ENCODE results near the gene ADGRG6. TPM values are rescaled to one million over a fixed set of nuclear protein-coding genes. Genes with fewer than 3 reads are reported as not detected.

Gene ADGRG6
- total and polyA plus RNA-seq, 2 donors from 2014 or later: 2.6 to 32.8 TPM

DNA sequence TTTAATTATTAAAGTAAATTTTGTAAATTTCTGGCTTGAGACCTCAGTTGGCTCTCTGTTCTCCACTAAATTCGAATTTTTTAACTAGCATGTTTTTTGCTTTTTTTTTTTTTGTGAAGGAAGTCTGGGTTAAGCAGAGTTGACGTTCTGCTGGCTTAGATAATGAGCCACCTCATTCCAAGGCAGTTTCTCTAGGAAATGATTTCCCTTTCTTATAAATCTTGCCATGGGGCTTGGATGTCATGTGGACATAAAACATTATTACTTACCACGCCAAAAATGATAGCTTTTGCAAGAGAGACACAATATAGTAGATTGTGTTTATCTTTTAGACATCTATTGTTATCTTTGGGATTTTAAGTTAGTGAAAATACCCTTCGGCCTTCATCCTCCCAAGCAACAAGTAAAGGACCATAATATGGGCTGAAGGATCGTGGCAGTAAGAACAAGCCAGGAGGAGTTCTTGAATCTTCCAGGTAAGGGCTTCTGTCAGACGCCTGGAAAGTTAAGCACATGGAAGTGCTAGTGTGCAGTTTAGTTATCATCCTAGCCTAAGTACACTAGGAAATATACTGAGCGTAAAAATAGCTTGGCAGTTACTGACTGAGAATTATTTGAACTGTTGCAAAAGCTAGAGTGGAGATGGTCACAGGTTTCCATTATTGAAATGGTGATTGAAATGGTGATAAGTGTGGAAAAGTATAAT, 30.7 kb downstream of the ADGRG6 start:
- TF ChIP-seq, protein P1, sequence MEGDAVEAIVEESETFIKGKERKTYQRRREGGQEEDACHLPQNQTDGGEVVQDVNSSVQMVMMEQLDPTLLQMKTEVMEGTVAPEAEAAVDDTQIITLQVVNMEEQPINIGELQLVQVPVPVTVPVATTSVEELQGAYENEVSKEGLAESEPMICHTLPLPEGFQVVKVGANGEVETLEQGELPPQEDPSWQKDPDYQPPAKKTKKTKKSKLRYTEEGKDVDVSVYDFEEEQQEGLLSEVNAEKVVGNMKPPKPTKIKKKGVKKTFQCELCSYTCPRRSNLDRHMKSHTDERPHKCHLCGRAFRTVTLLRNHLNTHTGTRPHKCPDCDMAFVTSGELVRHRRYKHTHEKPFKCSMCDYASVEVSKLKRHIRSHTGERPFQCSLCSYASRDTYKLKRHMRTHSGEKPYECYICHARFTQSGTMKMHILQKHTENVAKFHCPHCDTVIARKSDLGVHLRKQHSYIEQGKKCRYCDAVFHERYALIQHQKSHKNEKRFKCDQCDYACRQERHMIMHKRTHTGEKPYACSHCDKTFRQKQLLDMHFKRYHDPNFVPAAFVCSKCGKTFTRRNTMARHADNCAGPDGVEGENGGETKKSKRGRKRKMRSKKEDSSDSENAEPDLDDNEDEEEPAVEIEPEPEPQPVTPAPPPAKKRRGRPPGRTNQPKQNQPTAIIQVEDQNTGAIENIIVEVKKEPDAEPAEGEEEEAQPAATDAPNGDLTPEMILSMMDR (IDR thresholded peaks at IDR 0.05; ENCODE audit: borderline replicate concordance, extremely low read depth, insufficient read depth): no peak
- no peaks in the 10 kb centered on the region for H3K9me3 ChIP-seq (ENCODE audit: control insufficient read depth in 2 of 3, insufficient read depth in 1 of 3, low read length in 3 of 3)
- no peak overlapping the region for H3K27ac ChIP-seq (ENCODE audit: low read depth in 2 of 2, low read length in 2 of 2)
- DNase-seq: no peak
- H3K27me3 ChIP-seq (ENCODE audit: control insufficient read depth, insufficient read depth, low read length): no peaks in the 10 kb centered on the region
- intact Hi-C loops (cut with DNase I): no loop called here
- no peak overlapping the region for H3K9ac ChIP-seq (ENCODE audit: low read length in 3 of 3)
- FAIRE-seq: no peak
- H3K4me1 ChIP-seq (ENCODE audit: control insufficient read depth in 2 of 3, insufficient read depth in 2 of 3, low read depth in 1 of 3, low read length in 3 of 3): no peaks in the 10 kb centered on the region
- no peak overlapping the region for H3K4me3 ChIP-seq (ENCODE audit: low read length in 3 of 3)
- no peaks in the 10 kb centered on the region for H3K36me3 ChIP-seq (ENCODE audit: control insufficient read depth in 2 of 3, insufficient read depth in 3 of 3, low read length in 3 of 3)

DNA sequence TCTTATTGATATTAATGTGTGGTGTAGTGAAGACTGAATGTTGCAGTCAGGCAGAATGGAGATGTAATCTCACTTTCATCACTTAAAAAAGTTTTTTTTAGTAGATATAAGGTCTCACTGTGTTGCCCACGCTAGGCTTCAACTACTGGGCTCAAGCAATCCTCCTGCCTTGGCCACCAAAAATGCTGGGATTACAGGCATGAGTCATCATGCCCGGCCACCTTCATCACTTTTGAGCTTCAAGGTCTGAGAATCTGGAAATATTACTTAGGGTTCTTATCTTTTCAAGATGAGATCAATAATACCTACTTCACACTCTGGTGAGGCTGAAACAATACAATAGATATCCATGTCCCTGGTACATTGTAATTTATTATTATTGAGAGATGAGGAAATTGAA, 31.6 kb downstream of the ADGRG6 start:
- TF ChIP-seq, protein P1 (IDR thresholded peaks at IDR 0.05; ENCODE audit: borderline replicate concordance, extremely low read depth, insufficient read depth): no peak
- H3K27me3 ChIP-seq (ENCODE audit: control insufficient read depth, insufficient read depth, low read length): no peaks in the 10 kb centered on the region
- FAIRE-seq: no peak

GRCh38 chr6:142334294-142334693, 32.5 kb downstream of the ADGRG6 start:
- H3K4me1 ChIP-seq (ENCODE audit: control insufficient read depth in 2 of 3, insufficient read depth in 2 of 3, low read depth in 1 of 3, low read length in 3 of 3): no peaks in the 10 kb centered on the region
- FAIRE-seq (no peak), DNase-seq (no peak)
- intact Hi-C loops (cut with DNase I): no loop called here
- H3K4me3 ChIP-seq (ENCODE audit: low read length in 3 of 3): no peak overlapping the region
- H3K27me3 ChIP-seq (ENCODE audit: control insufficient read depth, insufficient read depth, low read length): no peaks in the 10 kb centered on the region
- H3K9me3 ChIP-seq (ENCODE audit: control insufficient read depth in 2 of 3, insufficient read depth in 1 of 3, low read length in 3 of 3): no peaks in the 10 kb centered on the region
- H3K9ac ChIP-seq (ENCODE audit: low read length in 3 of 3): no peak overlapping the region
- no peaks in the 10 kb centered on the region for H3K36me3 ChIP-seq (ENCODE audit: control insufficient read depth in 2 of 3, insufficient read depth in 3 of 3, low read length in 3 of 3)
- TF ChIP-seq, protein P1 (IDR thresholded peaks at IDR 0.05; ENCODE audit: borderline replicate concordance, extremely low read depth, insufficient read depth): no peak
- H3K27ac ChIP-seq (ENCODE audit: low read depth in 2 of 2, low read length in 2 of 2): no peak overlapping the region

More for the DNA sequence above, 31.6 kb downstream of the ADGRG6 start:
- H3K9ac ChIP-seq (ENCODE audit: low read length in 3 of 3): no peak overlapping the region
- intact Hi-C loops (cut with DNase I): no loop called here
- H3K27ac ChIP-seq (ENCODE audit: low read depth in 2 of 2, low read length in 2 of 2): no peak overlapping the region
- DNase-seq: no peak
- H3K9me3 ChIP-seq (ENCODE audit: control insufficient read depth in 2 of 3, insufficient read depth in 1 of 3, low read length in 3 of 3): no peaks in the 10 kb centered on the region
- H3K4me1 ChIP-seq (ENCODE audit: control insufficient read depth in 2 of 3, insufficient read depth in 2 of 3, low read depth in 1 of 3, low read length in 3 of 3): no peaks in the 10 kb centered on the region
- no peaks in the 10 kb centered on the region for H3K36me3 ChIP-seq (ENCODE audit: control insufficient read depth in 2 of 3, insufficient read depth in 3 of 3, low read length in 3 of 3)
- no peak overlapping the region for H3K4me3 ChIP-seq (ENCODE audit: low read length in 3 of 3)

DNA sequence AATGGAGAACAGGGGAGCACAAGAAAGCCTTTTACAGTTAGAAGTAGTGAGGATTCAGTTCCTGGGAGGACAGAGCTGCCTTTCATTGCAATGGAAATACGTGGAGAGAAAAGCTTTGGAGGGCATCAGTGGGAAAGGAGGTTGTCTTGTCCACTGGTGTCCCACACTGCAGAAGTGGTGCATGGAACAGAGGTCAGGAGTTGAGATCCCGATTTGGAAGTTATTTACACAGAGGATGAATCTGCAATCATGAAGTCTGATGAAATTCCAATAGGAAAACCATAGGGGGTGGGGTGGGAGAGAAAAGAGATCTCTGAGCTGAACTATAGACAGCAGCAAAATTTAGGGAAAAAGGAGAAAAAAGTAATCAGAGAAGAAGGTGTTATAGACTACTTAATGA, 33.6 kb downstream of the ADGRG6 start:
- TF ChIP-seq, protein P1 (IDR thresholded peaks at IDR 0.05; ENCODE audit: borderline replicate concordance, extremely low read depth, insufficient read depth): no peak
- H3K9ac ChIP-seq (ENCODE audit: low read length in 3 of 3): no peak overlapping the region
- H3K4me1 ChIP-seq (ENCODE audit: control insufficient read depth in 2 of 3, insufficient read depth in 2 of 3, low read depth in 1 of 3, low read length in 3 of 3): no peaks in the 10 kb centered on the region
- FAIRE-seq (no peak), DNase-seq (no peak)
- H3K9me3 ChIP-seq (ENCODE audit: control insufficient read depth in 2 of 3, insufficient read depth in 1 of 3, low read length in 3 of 3): no peaks in the 10 kb centered on the region
- intact Hi-C loops (cut with DNase I): no loop called here
- no peaks in the 10 kb centered on the region for H3K36me3 ChIP-seq (ENCODE audit: control insufficient read depth in 2 of 3, insufficient read depth in 3 of 3, low read length in 3 of 3)
- H3K4me3 ChIP-seq (ENCODE audit: low read length in 3 of 3): no peak overlapping the region
- H3K27me3 ChIP-seq (ENCODE audit: control insufficient read depth, insufficient read depth, low read length): no peaks in the 10 kb centered on the region
- H3K27ac ChIP-seq (ENCODE audit: low read depth in 2 of 2, low read length in 2 of 2): no peak overlapping the region

Data from kidney (tissue), 14 donors.